NB4 (cell line): ENCODE data around the gene ZFP92.
"Not testable (repeated sequence)": the region's sequence is repeated elsewhere in the genome, so short reads cannot be mapped to it uniquely, and the experiment has no call there.

ENCODE experiments used
- DNase-seq: peaks from one replicate; pipeline ENCODE4 v3.0.0; 2010; ENCODE audit warnings: low read depth
- H3K4me3 ChIP-seq: one replicate; pipeline ENCODE4 v1.5.1; 2011; ENCODE audit warnings: mild to moderate bottlenecking, low read depth, low read length, moderate library complexity
- CTCF ChIP-seq: IDR thresholded peaks from one replicate; pipeline ENCODE4 v1.5.1; 2012; ENCODE audit warnings: low read depth, low read length
- MYC ChIP-seq: IDR thresholded peaks from 2 replicates; pipeline ENCODE4 v1.6.1; 2011; ENCODE audit warnings: low read depth, low read length
- POLR2A ChIP-seq: IDR thresholded peaks from 2 replicates; pipeline ENCODE4 v1.6.1; 2011; ENCODE audit warnings: mild to moderate bottlenecking; ENCODE audit not compliant: insufficient read length; ENCODE audit errors: extremely low read depth
- TF ChIP-seq, protein P1 (sequence below): IDR thresholded peaks from 2 replicates; pipeline ENCODE4 v1.6.1; 2011; ENCODE audit warnings: low read depth, low read length

ZFP92 gene

DNA sequence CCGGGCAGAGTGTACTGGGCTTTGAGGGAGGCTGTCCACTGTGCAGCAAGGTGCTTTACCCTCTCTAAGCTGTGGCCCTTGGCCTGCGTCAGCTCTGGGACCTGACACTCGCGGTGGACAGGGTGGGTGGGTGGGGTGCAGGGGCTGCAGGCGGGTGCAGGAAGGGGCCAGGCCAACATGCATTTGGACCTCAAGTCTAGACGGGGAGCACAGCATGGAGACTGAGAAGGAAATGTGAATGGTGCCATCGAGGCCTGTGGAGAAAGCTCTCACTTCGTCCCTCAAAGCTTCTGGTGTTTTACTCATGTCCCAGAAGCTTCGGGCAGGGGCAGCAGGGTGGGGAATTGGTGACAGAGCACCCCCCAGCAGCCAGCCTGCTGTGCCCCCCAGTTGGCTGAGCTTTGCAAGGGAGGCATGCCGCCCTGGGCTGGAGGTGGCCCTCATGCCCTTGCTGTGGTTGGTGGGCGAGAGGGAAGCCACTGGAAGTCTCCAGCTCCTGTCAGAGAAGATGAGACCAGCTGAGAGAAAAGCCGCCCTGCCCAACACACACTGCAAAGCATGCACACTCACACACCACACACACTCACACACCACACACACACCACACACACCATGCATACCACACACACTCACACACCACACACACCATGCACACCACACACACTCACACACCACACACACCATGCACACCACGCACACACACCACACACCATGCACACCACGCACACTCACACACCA is 22.4 kb upstream of the ZFP92 start:
- TF ChIP-seq CTCF (no peak), MYC (no peak)
- DNase-seq, result no peak
- H3K4me3 ChIP-seq, result no peak overlapping the region

DNA sequence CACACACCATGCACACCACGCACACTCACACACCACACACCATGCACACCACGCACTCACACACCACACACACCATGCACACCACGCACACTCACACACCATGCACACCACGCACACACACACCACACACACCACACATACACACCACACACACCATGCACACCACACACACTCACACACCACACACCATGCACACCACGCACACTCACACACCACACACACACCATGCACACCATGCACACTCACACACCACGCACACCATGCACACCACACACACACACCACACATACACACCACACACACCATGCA is 21.9 kb upstream of the ZFP92 start:
- not testable (repeated sequence) for H3K4me3 ChIP-seq, DNase-seq

DNA sequence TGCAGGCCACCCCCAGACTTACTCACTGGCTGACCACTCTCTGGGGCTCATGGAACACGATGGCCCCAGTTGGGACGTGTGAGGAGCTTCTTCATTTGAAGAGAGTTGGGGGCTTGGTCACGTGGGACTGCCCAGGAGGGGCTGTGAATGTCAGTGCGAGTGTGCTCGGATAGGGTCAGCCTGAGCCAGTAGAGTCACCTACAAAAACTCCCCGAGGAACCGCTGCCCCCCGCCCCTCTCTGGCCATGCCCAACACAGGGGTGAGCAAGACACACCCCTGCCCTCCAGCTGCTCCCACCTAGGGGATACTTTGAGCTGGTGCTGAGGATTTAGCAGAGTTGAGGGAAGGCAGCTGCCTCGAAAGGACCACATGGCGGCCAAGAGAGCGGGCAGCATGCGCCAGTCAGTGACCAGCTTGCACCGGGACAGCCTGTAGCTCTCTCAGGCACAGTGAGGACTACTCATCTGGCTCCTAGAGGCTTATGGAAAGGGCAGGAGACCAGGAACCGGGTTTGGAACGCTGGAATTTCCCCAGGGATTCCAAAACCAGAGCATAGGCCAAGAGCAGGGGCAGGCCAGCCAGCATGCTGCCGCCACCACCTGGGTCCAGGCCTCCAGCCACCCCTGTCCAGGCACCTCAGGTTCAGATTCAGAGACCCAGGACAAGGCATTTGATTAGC is 18.5 kb upstream of the ZFP92 start:
- no peak overlapping the region for H3K4me3 ChIP-seq
- DNase-seq, result no peak
- TF ChIP-seq, protein P1, sequence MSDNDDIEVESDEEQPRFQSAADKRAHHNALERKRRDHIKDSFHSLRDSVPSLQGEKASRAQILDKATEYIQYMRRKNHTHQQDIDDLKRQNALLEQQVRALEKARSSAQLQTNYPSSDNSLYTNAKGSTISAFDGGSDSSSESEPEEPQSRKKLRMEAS, result no peak
- TF ChIP-seq MYC (no peak), POLR2A (no peak), CTCF (no peak)

- DNase-seq, result no peak
- no peak overlapping the region for H3K4me3 ChIP-seq
- TF ChIP-seq, protein P1, result no peak
- no peak for TF ChIP-seq MYC
- TF ChIP-seq POLR2A, result no peak
- no peak for TF ChIP-seq CTCF
Observed at GRCh38 chrX:153394612-153395011, 16.7 kb upstream of the ZFP92 start.

GRCh38 chrX:153395613-153396319 is 15.5 kb upstream of the ZFP92 start:
- TF ChIP-seq, protein P1, result no peak
- TF ChIP-seq CTCF (no peak), MYC (no peak), POLR2A (no peak)
- H3K4me3 ChIP-seq, result no peak overlapping the region
- DNase-seq, result no peak

- TF ChIP-seq POLR2A (no peak), CTCF (no peak), MYC (no peak)
- TF ChIP-seq, protein P1, result no peak
- DNase-seq, result no peak
- no peak overlapping the region for H3K4me3 ChIP-seq
Observed at GRCh38 chrX:153396320-153397195, 14.7 kb upstream of the ZFP92 start.
